GM21515 (cell line): Measurements from ENCODE around the gene CARMIL3.

ENCODE experiments used
- ATAC-seq: cut with Tn5 transposase; IDR thresholded peaks from one replicate; pipeline ENCODE4 v1.9.1; 2021; ENCODE audit not compliant: unreplicated experiment

The CARMIL3 gene

DNA sequence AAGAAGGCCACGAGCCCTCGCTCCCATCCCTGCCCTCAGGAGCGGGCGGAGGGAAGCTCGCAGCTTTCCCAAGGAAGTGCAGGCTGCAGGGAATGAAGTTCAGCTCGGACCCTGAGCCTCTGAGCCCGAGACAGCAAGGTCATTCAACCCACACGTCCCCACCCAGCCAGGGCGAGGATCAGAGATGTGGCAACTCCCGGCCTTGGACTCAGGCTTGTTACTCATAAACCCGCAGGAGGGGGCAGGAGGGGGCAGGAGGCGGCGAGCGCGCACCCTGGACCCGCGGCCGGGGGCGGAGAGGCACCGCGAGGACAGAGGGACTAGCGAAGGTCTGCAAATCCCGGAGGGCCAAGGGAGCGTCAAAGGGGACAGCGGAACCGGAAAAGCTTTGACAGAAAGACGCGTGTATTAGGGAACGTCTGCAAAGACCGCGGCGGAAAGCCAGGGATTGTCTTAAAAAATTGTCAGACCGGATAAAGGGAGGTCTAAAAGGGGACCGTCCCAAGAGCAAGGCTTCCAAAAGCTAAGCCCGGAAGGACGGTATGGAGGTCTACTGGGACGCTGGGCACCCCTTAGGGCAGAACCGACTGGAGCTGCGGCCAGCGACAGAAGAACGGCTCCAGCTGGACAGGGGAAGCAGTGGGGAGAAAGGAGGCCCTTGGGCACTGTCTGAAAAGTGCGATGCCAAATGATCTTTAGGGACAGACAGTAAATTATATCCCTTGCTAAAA lies 62.2 kb downstream of the CARMIL3 start:
- peak; percentile 30 for ATAC-seq

DNA sequence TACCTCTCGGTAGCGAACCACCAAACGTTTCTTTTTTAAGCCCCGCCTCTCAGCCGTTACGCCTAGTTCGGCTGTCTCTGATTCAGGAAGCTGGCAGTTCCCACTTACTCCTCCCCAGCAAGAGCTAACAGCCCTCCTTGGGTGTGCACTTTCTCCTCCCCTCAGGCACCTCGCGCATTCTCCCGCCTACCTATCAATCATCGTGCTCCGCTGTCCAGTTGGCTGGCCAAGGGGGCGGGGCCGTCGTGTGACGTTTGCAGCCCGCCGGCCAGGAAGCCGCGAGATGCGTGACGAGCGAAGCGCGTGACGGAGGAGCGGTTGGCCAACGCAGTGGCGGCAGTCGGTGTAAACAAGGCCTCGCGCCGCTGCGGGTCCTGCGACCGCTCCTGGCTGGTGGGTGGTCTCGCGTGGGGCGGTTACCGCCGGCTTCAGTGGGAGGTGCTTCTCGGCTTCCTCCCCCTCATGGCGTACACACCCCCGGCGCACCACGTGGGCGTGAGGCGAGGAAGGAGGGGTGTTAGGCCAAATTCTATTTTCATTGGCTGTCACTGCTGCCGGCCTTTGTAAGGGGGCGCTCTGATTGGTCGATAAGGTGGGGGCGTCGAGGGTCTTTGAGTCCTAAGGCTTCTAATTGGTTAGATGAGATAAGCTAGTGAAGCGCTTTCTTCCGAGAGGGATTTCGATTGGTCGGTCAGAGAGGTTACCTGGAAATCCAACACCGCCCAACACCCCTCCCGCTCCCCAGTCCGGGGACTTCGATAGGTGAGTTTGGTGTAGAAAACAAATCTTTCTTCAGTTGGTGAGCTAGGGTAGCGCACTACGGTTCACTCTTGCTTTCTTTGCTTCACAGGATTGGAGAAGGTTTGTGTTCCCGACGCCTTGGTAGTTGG lies 63.0 kb downstream of the CARMIL3 start, which contains the start of the genes DCAF11 and NRL:
DCAF11 (plus strand) TSS at position 246 of the 890 bp plus-strand sequence. CDS start 818 bp downstream, outside the sequence.
NRL (minus strand) TSS at position 418 of the 890 bp plus-strand sequence. CDS start 32,101 bp downstream, outside the sequence.
- ATAC-seq, result peak; percentile 82

DNA sequence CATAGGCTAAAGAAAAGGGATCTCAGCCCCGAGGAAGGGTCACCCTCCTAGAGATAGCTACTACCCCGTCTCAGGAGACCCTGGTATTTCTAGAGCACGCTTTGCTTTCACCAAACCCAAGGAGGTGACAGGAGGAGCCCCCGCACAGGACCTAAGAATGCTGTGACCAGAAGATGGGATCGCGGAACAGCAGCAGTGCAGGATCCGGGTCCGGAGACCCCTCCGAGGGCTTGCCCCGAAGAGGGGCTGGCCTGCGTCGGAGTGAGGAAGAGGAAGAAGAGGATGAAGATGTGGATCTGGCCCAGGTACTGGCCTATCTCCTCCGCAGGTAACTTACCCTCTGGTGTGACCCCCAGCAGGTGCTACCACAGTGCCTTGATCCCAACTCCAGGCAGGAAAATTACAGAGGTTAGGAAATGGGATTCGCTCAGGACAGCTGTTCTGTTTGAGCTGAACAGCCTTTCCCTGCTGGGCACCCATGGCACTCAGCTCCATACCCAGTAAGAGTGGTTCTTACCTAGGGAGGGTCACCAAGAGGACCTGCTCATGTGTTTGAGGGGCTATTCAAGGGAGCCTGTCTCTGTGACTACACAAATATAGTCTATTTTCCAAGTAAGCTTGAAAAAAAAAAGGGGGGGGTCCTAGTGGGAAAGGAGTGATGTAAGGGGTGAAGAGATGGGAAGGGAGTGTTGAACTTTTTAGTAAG lies 63.8 kb downstream of the CARMIL3 start:
- ATAC-seq, result no peak

DNA sequence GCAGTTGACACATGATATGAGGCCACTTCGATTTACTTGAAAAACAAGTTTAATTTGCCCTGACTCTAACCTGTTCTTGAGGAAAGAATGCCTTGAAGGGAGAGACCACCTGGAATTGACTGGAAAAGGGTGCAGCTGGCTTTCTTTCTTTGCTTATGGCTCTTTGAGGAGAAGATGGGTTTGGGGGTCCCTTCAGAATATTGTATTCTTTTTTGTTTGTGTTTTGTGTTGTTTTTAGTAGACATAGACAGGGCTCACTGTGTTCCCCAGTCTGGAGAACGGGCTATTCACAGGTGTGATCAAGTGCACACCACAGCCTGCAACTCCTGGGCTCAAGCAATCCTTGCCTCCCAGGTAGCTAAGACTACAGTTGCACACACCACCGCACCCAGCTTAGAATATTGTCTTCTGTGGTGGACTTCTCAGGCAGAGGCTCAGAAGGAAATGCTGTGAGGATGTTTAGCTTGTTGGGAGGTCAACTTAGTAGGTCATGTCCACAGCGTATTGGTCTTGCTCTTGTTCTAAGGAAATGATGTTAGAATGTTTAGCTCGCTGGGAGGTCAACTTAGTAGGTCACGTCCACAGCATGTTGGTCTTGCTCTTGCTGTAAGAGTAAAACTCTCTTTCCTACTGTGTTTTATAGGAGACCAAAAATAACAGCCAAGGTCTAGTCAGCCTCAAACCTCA lies 64.5 kb downstream of the CARMIL3 start:
- no peak for ATAC-seq

DNA sequence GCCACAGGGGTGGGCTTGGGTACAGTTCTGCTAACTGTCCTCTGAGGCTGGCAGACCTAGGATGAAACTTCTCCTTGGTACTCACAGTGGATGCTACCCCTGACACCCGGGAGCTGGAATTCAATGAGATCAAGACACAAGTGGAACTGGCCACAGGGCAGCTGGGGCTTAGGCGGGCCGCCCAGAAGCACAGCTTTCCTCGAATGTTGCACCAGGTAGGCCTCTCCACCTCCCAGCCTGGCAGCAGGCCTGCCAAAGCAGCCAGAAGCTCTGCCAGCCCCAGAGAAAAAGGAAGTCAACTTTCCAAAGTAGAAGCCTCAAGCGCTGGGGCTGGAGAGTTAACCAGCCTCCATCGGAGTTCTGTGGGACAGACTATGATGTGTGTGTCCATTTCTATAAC lies 65.4 kb downstream of the CARMIL3 start:
- no peak for ATAC-seq
